Large intestine (tissue), 3 donors: Measurements from ENCODE around the gene NCR1. TPM values are rescaled to one million over a fixed set of nuclear protein-coding genes. Genes with fewer than 3 reads are reported as not detected.
"Not testable (repeated sequence)": the region's sequence is repeated elsewhere in the genome, so short reads cannot be mapped to it uniquely, and the experiment has no call there.

Experiments used
- DNase-seq, 2 donors: peaks; one replicate each; pipeline versions ENCODE4 v3.0.0 to v3.0.0-alpha.2; 2013
- H3K27ac ChIP-seq: one replicate; pipeline ENCODE4 v1.5.1; 2013; ENCODE audit warnings: low read length
- H3K27me3 ChIP-seq: 2 replicates; pipeline ENCODE4 v1.6.1; 2013; ENCODE audit warnings: low read length; ENCODE audit not compliant: control insufficient read depth, insufficient read depth
- H3K36me3 ChIP-seq: 2 replicates; pipeline ENCODE4 v1.6.1; 2013; ENCODE audit warnings: low read length; ENCODE audit not compliant: control insufficient read depth, insufficient read depth
- H3K4me1 ChIP-seq: one replicate; pipeline ENCODE4 v1.6.1; 2013; ENCODE audit warnings: low read length; ENCODE audit not compliant: control insufficient read depth, insufficient read depth
- H3K4me3 ChIP-seq: one replicate; pipeline ENCODE4 v1.5.1; 2013; ENCODE audit warnings: low read length
- H3K9me3 ChIP-seq: one replicate; pipeline ENCODE4 v1.6.1; 2013; ENCODE audit warnings: mild to moderate bottlenecking, low read depth, low read length, moderate library complexity; ENCODE audit not compliant: control insufficient read depth
- WGBS: methylation state at CpG from one replicate; pipeline ENCODE4 v1.1.5; 2013; ENCODE audit warnings: low lambda C conversion rate; ENCODE audit not compliant: insufficient coverage; 5-methylcytosine and 5-hydroxymethylcytosine counted together
- polyA plus RNA-seq: library from polyadenylated mRNA; unstranded; fragments of 120-200 nt; gene quantifications from one replicate; pipeline ENCODE4 v1.2.1, GENCODE V29; 2013

Gene NCR1
- polyA plus RNA-seq, 1 donor: 1.1 TPM

GRCh38 chr19:54888239-54888638, 17.7 kb upstream of the NCR1 start:
- H3K27ac ChIP-seq: no peak overlapping the region
- H3K27me3 ChIP-seq: no peaks in the 10 kb centered on the region
- no peak overlapping the region for H3K4me3 ChIP-seq
- no peaks in the 10 kb centered on the region for H3K9me3 ChIP-seq
- no CpG with 5 or more reads among the region's 10 CpGs for WGBS
- H3K4me1 ChIP-seq: no peaks in the 10 kb centered on the region
- H3K36me3 ChIP-seq: no peaks in the 10 kb centered on the region
- no peak for DNase-seq

GRCh38 chr19:54889566-54889965, 16.4 kb upstream of the NCR1 start:
- Histone ChIP-seq H3K36me3 (no peaks in the 10 kb centered on the region), H3K9me3 (no peaks in the 10 kb centered on the region), H3K4me3 (no peak overlapping the region), H3K27ac (no peak overlapping the region), H3K4me1 (no peaks in the 10 kb centered on the region), H3K27me3 (no peaks in the 10 kb centered on the region)
- DNase-seq: no peak
- no CpG with 5 or more reads among the region's 11 CpGs for WGBS

- H3K27me3 ChIP-seq: no peaks in the 10 kb centered on the region
- WGBS: no CpG with 5 or more reads among the region's 7 CpGs
- H3K9me3 ChIP-seq: no peaks in the 10 kb centered on the region
- no peak for DNase-seq
- H3K36me3 ChIP-seq: no peaks in the 10 kb centered on the region
- H3K4me1 ChIP-seq: no peaks in the 10 kb centered on the region
- H3K4me3 ChIP-seq: no peak overlapping the region
- H3K27ac ChIP-seq: no peak overlapping the region
Measured at GRCh38 chr19:54893406-54893805, 12.5 kb upstream of the NCR1 start.

GRCh38 chr19:54894106-54894505, 11.8 kb upstream of the NCR1 start:
- H3K36me3 ChIP-seq, H3K4me1 ChIP-seq, H3K9me3 ChIP-seq, H3K27ac ChIP-seq, DNase-seq, H3K27me3 ChIP-seq, H3K4me3 ChIP-seq: not testable (repeated sequence)
- no CpG with 5 or more reads among the region's 16 CpGs for WGBS

GRCh38 chr19:54896036-54896435, 9.9 kb upstream of the NCR1 start:
- no peaks in the 10 kb centered on the region for H3K27me3 ChIP-seq
- no peak overlapping the region for H3K4me3 ChIP-seq
- no peaks in the 10 kb centered on the region for H3K36me3 ChIP-seq
- no peak for DNase-seq
- H3K9me3 ChIP-seq: no peaks in the 10 kb centered on the region
- no CpG with 5 or more reads among the region's 2 CpGs for WGBS
- H3K4me1 ChIP-seq: no peaks in the 10 kb centered on the region
- no peak overlapping the region for H3K27ac ChIP-seq

- not testable (repeated sequence) for DNase-seq, H3K9me3 ChIP-seq, H3K36me3 ChIP-seq, H3K27me3 ChIP-seq, H3K4me1 ChIP-seq, H3K4me3 ChIP-seq, H3K27ac ChIP-seq
- WGBS: 17% methylated on average over 1 of the region's 7 CpGs
Measured at GRCh38 chr19:54898685-54899084, 7.3 kb upstream of the NCR1 start.

- H3K27ac ChIP-seq, H3K27me3 ChIP-seq, H3K9me3 ChIP-seq, H3K4me1 ChIP-seq, H3K4me3 ChIP-seq, H3K36me3 ChIP-seq, DNase-seq: not testable (repeated sequence)
- WGBS: 98% methylated on average over 8 of the region's 9 CpGs
Measured at GRCh38 chr19:54899646-54900045, 6.3 kb upstream of the NCR1 start.

GRCh38 chr19:54901153-54901552, 4.8 kb upstream of the NCR1 start:
- DNase-seq: not testable (repeated sequence)
- 40% methylated on average over 1 of the region's 8 CpGs for WGBS

GRCh38 chr19:54902061-54902460, 3.9 kb upstream of the NCR1 start:
- Histone ChIP-seq H3K36me3 (no peaks in the 10 kb centered on the region), H3K4me3 (no peak overlapping the region)
- 100% methylated on average over 1 of the region's 3 CpGs for WGBS

More at GRCh38 chr19:54901153-54901552, 4.8 kb upstream of the NCR1 start:
- not testable (repeated sequence) for H3K4me1 ChIP-seq, H3K9me3 ChIP-seq, H3K36me3 ChIP-seq, H3K27me3 ChIP-seq, H3K4me3 ChIP-seq, H3K27ac ChIP-seq

GRCh38 chr19:54903303-54903702, 2.6 kb upstream of the NCR1 start:
- no CpG with 5 or more reads among the region's 6 CpGs for WGBS
- no peak for DNase-seq

More at GRCh38 chr19:54902061-54902460, 3.9 kb upstream of the NCR1 start:
- no peaks in the 10 kb centered on the region for H3K27me3 ChIP-seq
- no peaks in the 10 kb centered on the region for H3K9me3 ChIP-seq
- H3K27ac ChIP-seq: no peak overlapping the region
- no peak for DNase-seq
- no peaks in the 10 kb centered on the region for H3K4me1 ChIP-seq

GRCh38 chr19:54904261-54904660, 1.7 kb upstream of the NCR1 start:
- WGBS: no CpG with 5 or more reads among the region's 4 CpGs
- H3K36me3 ChIP-seq, H3K4me1 ChIP-seq, DNase-seq, H3K4me3 ChIP-seq, H3K27ac ChIP-seq, H3K9me3 ChIP-seq, H3K27me3 ChIP-seq: not testable (repeated sequence)

More at GRCh38 chr19:54903303-54903702, 2.6 kb upstream of the NCR1 start:
- Histone ChIP-seq H3K4me1 (no peaks in the 10 kb centered on the region), H3K27me3 (no peaks in the 10 kb centered on the region), H3K9me3 (no peaks in the 10 kb centered on the region), H3K36me3 (no peaks in the 10 kb centered on the region), H3K4me3 (no peak overlapping the region), H3K27ac (no peak overlapping the region)
